GM12892 (cell line): ENCODE measurements around the gene FAM9C.
"Not testable (repeated sequence)": the region's sequence is repeated elsewhere in the genome, so short reads cannot be mapped to it uniquely, and the experiment has no call there.

Source experiments
- POLR2A ChIP-seq: IDR thresholded peaks from 2 replicates; pipeline ENCODE4 v1.6.1; 2011; ENCODE audit warnings: low read depth, low read length, control low read depth
- POLR2AphosphoS5 ChIP-seq: IDR thresholded peaks from 2 replicates; pipeline ENCODE4 v1.6.1; 2011; ENCODE audit warnings: low read depth, low read length, control low read depth
- TAF1 ChIP-seq: IDR thresholded peaks from 2 replicates; pipeline ENCODE4 v1.6.1; 2011; ENCODE audit warnings: low read depth, mild to moderate bottlenecking, control low read depth, low read length, borderline replicate concordance

- TF ChIP-seq POLR2A (peak; percentile 65), POLR2AphosphoS5 (peak; percentile 66)
- TF ChIP-seq TAF1: not testable (repeated sequence)
Observed at GRCh38 chrX:13083755-13084326, 39.4 kb upstream of the FAM9C start.
